A549 treated with DMSO at 1 μM for 4 hours (cell line): ENCODE data around the gene ANKS1A. TPM values are rescaled to one million over a fixed set of nuclear protein-coding genes. Genes with fewer than 3 reads are reported as not detected.

Experiments used
- total RNA-seq: library from RNA; stranded (reverse); fragments of 200-300 nt; extraction: Qiagen RNA extraction; gene quantifications from 5 replicates; pipeline ENCODE4 v1.2.3, GENCODE V29; 2022; ENCODE audit warnings: low read depth

The ANKS1A gene, protein sequence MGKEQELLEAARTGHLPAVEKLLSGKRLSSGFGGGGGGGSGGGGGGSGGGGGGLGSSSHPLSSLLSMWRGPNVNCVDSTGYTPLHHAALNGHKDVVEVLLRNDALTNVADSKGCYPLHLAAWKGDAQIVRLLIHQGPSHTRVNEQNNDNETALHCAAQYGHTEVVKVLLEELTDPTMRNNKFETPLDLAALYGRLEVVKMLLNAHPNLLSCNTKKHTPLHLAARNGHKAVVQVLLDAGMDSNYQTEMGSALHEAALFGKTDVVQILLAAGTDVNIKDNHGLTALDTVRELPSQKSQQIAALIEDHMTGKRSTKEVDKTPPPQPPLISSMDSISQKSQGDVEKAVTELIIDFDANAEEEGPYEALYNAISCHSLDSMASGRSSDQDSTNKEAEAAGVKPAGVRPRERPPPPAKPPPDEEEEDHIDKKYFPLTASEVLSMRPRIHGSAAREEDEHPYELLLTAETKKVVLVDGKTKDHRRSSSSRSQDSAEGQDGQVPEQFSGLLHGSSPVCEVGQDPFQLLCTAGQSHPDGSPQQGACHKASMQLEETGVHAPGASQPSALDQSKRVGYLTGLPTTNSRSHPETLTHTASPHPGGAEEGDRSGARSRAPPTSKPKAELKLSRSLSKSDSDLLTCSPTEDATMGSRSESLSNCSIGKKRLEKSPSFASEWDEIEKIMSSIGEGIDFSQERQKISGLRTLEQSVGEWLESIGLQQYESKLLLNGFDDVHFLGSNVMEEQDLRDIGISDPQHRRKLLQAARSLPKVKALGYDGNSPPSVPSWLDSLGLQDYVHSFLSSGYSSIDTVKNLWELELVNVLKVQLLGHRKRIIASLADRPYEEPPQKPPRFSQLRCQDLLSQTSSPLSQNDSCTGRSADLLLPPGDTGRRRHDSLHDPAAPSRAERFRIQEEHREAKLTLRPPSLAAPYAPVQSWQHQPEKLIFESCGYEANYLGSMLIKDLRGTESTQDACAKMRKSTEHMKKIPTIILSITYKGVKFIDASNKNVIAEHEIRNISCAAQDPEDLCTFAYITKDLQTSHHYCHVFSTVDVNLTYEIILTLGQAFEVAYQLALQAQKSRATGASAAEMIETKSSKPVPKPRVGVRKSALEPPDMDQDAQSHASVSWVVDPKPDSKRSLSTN
- 5.6 to 8.1 TPM (median 7.7 TPM) in 5 replicates for total RNA-seq

DNA sequence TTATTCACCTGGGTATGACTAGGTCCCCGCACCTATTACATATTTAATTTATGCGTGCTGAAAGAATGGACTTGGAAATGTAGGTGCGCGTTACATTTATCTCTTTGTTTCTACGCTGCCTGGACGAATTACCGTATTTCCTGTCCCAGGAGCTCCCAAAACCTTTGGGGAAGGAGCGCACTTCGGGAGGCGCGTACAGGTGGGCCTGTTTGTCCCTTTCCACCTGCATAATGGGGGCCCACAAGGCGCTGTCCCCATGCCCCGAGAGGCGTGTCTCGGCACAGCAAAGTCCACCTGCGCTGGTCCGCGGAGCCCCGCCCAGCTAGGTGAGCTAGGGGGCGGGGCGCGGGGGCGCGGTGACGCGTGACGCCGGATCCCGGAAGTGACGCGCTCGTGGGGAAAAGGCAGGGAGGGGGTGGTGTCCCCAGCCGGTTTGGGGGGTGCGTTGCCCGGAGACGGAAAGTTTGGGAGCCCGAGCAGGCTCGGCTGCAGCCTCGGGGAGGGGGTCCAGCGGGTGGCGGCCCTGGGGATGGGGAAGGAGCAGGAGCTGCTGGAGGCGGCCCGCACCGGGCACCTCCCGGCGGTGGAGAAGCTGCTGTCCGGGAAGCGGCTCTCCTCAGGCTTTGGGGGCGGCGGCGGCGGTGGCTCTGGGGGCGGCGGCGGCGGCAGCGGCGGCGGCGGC, at the start of gene ANKS1A:
Gene ANKS1A, plus strand, starts transcription at position 382 of the 682 bp plus-strand sequence. Its CDS starts 148 bp downstream, at position 530.

GRCh38 chr6:34887753-34888513, 1.1 kb upstream of the ANKS1A start, which contains the start of gene TAF11:
TSS of gene TAF11 (minus strand) at chr6:34888042. CDS start at chr6:34887957, 85 bp downstream.

Other genes with a start within 250 kb of the ANKS1A start
- gene ILRUN, start 192.5 kb upstream of the ANKS1A start, total RNA-seq, result 31.0 to 33.6 TPM (median 32.8 TPM) in 5 replicates
- gene SNRPC, start 131.8 kb upstream of the ANKS1A start, total RNA-seq, result 187 to 222 TPM (median 201 TPM) in 5 replicates
- gene BLTP3A, start 97.2 kb upstream of the ANKS1A start, total RNA-seq, result 5.1 to 7.0 TPM (median 6.7 TPM) in 5 replicates
- 19.3 to 21.7 TPM (median 20.3 TPM) in 5 replicates for gene TAF11, start 1.2 kb upstream of the ANKS1A start, total RNA-seq